Measurements from ENCODE around the gene ROR2.

GRCh38 chr9:91744114-91744513, 205.9 kb downstream of the ROR2 start:
- no peak for TF ChIP-seq CTCF (IDR thresholded peaks at IDR 0.05)
- no peak for TF ChIP-seq EP300 (IDR thresholded peaks at IDR 0.05)
